DOHH2 (cell line): ENCODE data around the gene ZNF507.

Source experiments
- H3F3A ChIP-seq: fragments of 200-600 bp; sonication (generic), shearing (Covaris generic); 2 replicates; pipeline ENCODE4 v1.6.0; 2016; ENCODE audit warnings: antibody characterized with exemption, mild to moderate bottlenecking; ENCODE audit not compliant: control insufficient read depth, insufficient read depth
- H3K27ac ChIP-seq: fragments of 200-600 bp; sonication (generic); 2 replicates; pipeline ENCODE4 v1.5.1; 2014; ENCODE audit warnings: low read depth, mild to moderate bottlenecking, low read length, moderate library complexity
- H3K27me3 ChIP-seq: fragments of 200-600 bp; sonication (generic); 2 replicates; pipeline ENCODE4 v1.6.1; 2014; ENCODE audit warnings: mild to moderate bottlenecking, low read length, mixed read lengths; ENCODE audit not compliant: control insufficient read depth
- H3K36me3 ChIP-seq: fragments of 200-600 bp; sonication (generic); 2 replicates; pipeline ENCODE4 v1.6.1; 2014; ENCODE audit warnings: mild to moderate bottlenecking, low read length, moderate library complexity, mixed read lengths; ENCODE audit not compliant: control insufficient read depth
- H3K4me1 ChIP-seq: fragments of 200-600 bp; sonication (generic); 2 replicates; pipeline ENCODE4 v1.6.1; 2014; ENCODE audit warnings: mild to moderate bottlenecking, low read length, mixed read lengths; ENCODE audit not compliant: control insufficient read depth
- H3K4me2 ChIP-seq: fragments of 200-600 bp; sonication (generic); 2 replicates; pipeline ENCODE4 v1.6.0; 2014; ENCODE audit warnings: mild to moderate bottlenecking, low read length, moderate library complexity
- H3K4me3 ChIP-seq: fragments of 200-600 bp; sonication (generic); 2 replicates; pipeline ENCODE4 v1.5.1; 2014; ENCODE audit warnings: mild to moderate bottlenecking, low read length, mixed read lengths
- H3K79me2 ChIP-seq: fragments of 200-600 bp; sonication (generic); 2 replicates; pipeline ENCODE4 v1.6.1; 2014; ENCODE audit warnings: mild to moderate bottlenecking, low read length, mixed read lengths; ENCODE audit not compliant: control insufficient read depth
- H3K9me2 ChIP-seq: fragments of 200-600 bp; sonication (generic); replicated peaks from 2 replicates; pipeline ENCODE4 v1.6.1; 2014; ENCODE audit warnings: mild to moderate bottlenecking, low read length, mixed read lengths; ENCODE audit not compliant: control insufficient read depth
- H3K9me3 ChIP-seq: fragments of 200-600 bp; sonication (generic); 2 replicates; pipeline ENCODE4 v1.6.1; 2014; ENCODE audit warnings: antibody characterized with exemption, low read length, mixed read lengths; ENCODE audit not compliant: control insufficient read depth, insufficient read depth
- H4K20me1 ChIP-seq: fragments of 200-600 bp; sonication (generic); 2 replicates; pipeline ENCODE4 v1.6.0; 2014; ENCODE audit warnings: low read depth, mild to moderate bottlenecking, antibody characterized with exemption, low read length, moderate library complexity; ENCODE audit not compliant: control insufficient read depth, insufficient read depth
- EZH2phosphoT487 ChIP-seq: fragments of 200-600 bp; sonication (generic); IDR thresholded peaks from 2 replicates; pipeline ENCODE4 v1.6.1; 2017; ENCODE audit warnings: borderline replicate concordance, mild to moderate bottlenecking, antibody characterized with exemption, low read length, moderate library complexity, mixed read lengths
- TF ChIP-seq, protein P1 (sequence below): fragments of 200-600 bp; sonication (generic); IDR thresholded peaks from one replicate; pipeline ENCODE4 v1.5.1; 2014; ENCODE audit warnings: antibody characterized with exemption, mild to moderate bottlenecking, low read depth, low read length; ENCODE audit not compliant: poor library complexity, severe bottlenecking

Gene ZNF507

DNA sequence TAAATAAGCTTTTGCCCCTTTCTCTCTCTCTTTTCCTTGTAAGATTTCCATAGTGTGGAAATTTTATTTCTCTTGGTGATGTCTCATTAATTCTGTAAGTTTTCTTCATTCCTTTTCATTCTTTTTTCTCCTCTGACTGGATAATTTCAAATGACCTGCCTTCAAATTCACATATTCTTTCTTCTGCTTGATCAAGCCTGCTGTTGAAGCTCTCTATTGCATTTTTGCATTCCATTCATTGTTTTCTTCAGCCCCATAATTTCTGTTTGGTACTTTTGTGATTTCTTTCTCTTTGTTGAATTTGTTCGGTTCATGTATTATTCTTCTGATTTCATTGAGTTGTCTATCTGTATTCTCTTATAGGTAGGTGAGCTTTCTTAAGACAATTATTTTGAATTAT is 42.2 kb upstream of the ZNF507 start:
- no peaks in the 10 kb centered on the region for H3F3A ChIP-seq
- no peaks in the 10 kb centered on the region for H3K79me2 ChIP-seq
- no peaks in the 10 kb centered on the region for H3K27me3 ChIP-seq
- TF ChIP-seq, protein P1, sequence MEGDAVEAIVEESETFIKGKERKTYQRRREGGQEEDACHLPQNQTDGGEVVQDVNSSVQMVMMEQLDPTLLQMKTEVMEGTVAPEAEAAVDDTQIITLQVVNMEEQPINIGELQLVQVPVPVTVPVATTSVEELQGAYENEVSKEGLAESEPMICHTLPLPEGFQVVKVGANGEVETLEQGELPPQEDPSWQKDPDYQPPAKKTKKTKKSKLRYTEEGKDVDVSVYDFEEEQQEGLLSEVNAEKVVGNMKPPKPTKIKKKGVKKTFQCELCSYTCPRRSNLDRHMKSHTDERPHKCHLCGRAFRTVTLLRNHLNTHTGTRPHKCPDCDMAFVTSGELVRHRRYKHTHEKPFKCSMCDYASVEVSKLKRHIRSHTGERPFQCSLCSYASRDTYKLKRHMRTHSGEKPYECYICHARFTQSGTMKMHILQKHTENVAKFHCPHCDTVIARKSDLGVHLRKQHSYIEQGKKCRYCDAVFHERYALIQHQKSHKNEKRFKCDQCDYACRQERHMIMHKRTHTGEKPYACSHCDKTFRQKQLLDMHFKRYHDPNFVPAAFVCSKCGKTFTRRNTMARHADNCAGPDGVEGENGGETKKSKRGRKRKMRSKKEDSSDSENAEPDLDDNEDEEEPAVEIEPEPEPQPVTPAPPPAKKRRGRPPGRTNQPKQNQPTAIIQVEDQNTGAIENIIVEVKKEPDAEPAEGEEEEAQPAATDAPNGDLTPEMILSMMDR, result no peak
- TF ChIP-seq EZH2phosphoT487, result no peak
- no peaks in the 10 kb centered on the region for H3K4me1 ChIP-seq
- H3K27ac ChIP-seq, result no peak overlapping the region
- H3K4me3 ChIP-seq, result no peak overlapping the region
- no peaks in the 10 kb centered on the region for H3K36me3 ChIP-seq
- H3K9me2 ChIP-seq, result no peaks in the 10 kb centered on the region
- H3K4me2 ChIP-seq, result no peak overlapping the region
- no peaks in the 10 kb centered on the region for H4K20me1 ChIP-seq
- H3K9me3 ChIP-seq, result no peaks in the 10 kb centered on the region

DNA sequence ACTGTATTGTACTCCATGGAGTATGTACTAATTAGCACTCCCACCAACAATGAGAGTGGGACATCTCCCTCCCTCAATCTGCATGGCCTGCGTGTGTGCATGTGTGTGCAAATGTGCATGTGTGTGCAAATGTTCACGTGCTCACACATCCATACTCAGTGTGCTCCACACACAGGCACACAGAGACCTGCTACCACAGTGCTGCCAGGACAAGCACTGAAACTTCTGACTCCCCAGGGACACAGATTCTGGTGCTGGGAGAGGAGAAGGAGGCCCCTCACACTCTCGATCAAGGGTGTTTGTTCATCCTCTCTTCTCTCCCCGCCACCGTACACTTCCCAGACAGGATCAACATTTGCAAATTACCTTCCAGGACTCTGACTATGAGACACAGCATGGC is 37.8 kb upstream of the ZNF507 start:
- Histone ChIP-seq H3K4me3 (no peak overlapping the region), H4K20me1 (no peaks in the 10 kb centered on the region), H3K4me1 (no peaks in the 10 kb centered on the region), H3K79me2 (no peaks in the 10 kb centered on the region), H3K27me3 (no peaks in the 10 kb centered on the region), H3K4me2 (no peak overlapping the region), H3K27ac (no peak overlapping the region), H3K36me3 (no peaks in the 10 kb centered on the region), H3K9me2 (no peaks in the 10 kb centered on the region), H3F3A (no peaks in the 10 kb centered on the region), H3K9me3 (no peaks in the 10 kb centered on the region)
- TF ChIP-seq EZH2phosphoT487, result no peak
- TF ChIP-seq, protein P1, result no peak

DNA sequence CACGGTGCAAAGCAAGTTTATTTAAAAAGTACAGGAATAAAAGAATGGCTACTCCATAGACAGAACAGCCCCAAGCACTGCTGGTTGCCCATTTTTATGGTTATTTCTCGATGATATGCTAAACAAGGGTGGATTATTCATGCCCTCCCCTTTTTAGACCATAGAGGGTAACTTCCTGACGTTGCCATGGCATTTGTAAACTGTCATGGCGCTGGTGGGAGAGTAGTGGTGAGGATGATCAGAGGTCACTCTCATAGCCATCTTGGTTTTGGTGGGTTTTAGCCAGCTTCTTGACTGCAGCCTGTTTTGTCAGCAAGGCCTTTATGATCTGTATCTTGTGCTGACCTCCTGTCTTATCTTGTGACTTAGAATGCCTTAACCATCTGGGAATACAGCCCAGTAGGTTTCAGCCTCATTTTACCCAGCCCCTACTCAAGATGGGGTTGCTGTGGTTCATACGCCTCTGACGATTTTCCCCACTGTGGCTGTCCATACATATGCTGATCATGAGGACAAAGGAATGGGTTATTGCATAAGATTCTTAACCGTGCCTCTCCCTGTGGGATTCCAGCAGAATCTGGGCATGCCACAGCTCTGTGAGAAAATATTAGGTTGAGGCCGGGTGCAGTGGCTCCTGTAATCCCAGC is 36.9 kb upstream of the ZNF507 start:
- H3K4me3 ChIP-seq, result no peak overlapping the region
- TF ChIP-seq EZH2phosphoT487, result no peak
- TF ChIP-seq, protein P1, result no peak
- H4K20me1 ChIP-seq, result no peaks in the 10 kb centered on the region
- H3K27me3 ChIP-seq, result no peaks in the 10 kb centered on the region
- H3K36me3 ChIP-seq, result no peaks in the 10 kb centered on the region
- H3K4me1 ChIP-seq, result no peaks in the 10 kb centered on the region
- H3K9me3 ChIP-seq, result no peaks in the 10 kb centered on the region
- no peak overlapping the region for H3K27ac ChIP-seq
- H3K4me2 ChIP-seq, result no peak overlapping the region
- no peaks in the 10 kb centered on the region for H3K79me2 ChIP-seq
- no peaks in the 10 kb centered on the region for H3F3A ChIP-seq
- no peaks in the 10 kb centered on the region for H3K9me2 ChIP-seq
